Stimulated activated CD4-positive, alpha-beta T cell treated with anti-CD3 and anti-CD28 coated beads, Interleukin-2, amount 100 ng/mL, for 24 hours (primary cell): ENCODE data around the gene SLC4A8.
"Not testable (repeated sequence)": the region's sequence is repeated elsewhere in the genome, so short reads cannot be mapped to it uniquely, and the experiment has no call there.

Experiments
- DNase-seq, 2 donors: peaks; one replicate each; pipeline ENCODE4 v3.0.0-alpha.2; 2020

SLC4A8 gene

DNA sequence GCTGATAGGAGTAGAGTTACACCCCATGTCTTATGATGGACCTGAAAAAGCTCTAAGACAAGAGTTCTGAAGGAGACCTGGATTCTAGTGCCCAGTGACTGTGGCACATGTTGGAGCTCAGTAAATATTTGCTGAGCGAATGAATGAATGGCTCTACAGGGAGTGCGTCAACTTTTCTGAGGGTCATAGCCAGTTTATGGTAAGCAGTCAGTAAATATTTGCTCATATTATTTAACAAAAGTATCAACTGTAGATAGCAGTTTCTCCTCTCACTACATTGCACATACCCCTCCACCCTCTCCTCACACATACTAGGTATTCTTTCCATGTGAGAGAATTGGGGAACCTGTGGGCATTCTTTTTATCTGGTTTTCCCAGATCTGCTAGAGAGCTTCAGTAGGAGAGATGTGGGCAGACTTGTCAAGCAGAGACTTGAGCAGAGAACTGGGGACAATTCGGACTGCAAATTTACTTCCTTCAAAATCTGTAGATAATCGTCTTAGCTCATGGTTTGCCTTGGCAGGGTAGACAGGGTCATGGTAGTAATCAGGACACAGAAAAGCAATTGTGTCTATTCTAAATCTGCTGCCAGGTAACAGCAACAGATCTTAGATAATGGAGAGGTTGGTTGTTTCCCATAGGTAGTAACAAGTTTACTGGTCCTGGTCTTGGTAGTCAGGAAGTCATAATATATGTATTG lies 5.7 kb downstream of the SLC4A8 start:
- DNase-seq = no peak

DNA sequence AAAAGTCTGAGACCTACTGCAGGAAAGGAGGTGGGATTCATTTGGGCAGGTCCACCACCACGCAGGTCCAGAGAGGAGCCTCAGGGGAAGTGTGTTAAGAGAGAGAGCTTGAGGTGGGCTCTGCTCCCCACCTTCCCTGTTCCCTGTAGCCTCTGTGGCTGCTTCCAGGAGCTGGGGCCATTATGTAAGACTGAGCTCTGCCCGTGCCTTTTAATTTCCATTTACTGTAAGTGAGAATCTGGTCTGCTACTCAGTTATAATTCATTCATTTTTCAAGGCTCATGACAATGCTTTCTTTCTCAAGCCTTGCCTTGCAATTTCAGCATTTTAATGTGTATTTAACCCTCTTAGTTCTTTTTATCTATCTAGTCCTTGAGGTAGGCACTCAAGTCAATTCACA lies 8.3 kb downstream of the SLC4A8 start:
- no peak for DNase-seq

DNA sequence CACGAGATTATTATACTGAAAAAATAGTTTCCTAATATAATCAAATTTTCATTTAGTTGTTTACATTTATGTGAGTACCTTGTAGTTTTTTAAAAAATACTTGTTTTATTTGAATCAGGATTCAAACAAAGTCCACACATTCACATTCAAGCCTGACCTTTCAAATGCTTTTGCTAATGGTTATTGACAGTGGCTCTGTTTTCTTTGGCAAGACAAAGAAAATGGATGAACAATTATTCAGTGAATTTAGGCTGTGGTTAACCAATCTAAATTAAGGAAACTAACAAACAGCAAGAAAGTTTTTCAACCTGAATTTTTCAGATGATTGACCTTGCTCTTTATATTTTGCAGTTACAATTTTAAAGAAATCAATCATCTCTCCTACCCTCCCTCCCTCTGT lies 9.7 kb downstream of the SLC4A8 start:
- DNase-seq = no peak

DNA sequence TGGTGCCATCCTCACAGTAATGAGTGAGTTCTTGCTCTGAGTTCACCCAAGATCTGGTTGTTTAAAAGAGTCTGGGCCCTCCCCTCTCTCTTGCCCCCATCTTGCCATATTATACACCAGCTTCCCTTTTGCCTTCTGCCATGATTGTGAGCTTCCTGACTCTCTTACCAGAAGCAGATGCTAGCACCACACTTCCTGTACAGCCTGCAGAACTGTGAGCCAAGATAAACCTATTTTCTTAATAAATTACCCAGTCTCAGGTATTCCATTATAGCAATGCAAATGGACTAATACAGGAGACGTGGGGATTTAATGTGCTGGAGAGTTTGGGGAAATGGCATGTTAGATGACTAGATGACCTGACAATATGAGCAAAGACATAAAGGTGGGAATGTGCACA lies 12.8 kb downstream of the SLC4A8 start:
- no peak for DNase-seq

DNA sequence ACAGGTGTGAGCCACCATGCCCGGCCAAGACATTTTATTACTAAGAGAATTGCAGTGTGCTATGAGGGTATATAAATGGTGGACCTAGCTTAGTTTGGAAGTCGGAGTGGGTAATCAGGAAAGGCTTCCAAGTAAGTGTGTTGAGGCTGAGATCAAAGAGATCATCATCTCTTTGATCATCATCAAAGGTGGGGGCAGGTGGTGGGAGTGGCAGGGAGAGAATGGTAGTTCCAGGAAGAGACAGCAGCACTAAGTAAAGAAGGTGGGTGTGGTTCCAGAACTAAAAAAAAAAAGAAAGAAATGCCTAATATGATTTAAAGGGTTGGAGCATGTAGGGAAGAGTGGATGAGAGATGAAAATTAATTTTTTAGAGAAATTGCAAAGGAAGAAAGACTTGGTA lies 14.7 kb downstream of the SLC4A8 start:
- DNase-seq = no peak

DNA sequence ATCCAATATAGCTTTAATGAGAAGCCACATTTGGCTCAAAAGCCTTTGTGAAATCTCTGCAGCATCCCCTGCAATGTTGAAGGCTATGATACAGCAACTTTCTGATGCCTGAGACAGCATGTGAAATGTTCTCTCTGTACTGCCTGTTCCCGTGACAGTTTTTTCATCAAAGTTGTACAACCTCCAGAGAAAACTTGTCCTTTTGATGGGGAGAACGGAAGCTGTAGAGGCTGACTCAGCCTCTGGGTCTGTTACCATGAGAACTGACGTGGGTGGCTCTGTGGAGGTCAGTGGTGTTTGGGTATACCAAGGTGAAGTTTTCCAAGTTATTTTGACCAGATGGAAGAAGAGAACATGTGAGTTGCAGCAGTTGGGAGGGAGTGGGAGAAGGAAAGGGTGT lies 17.0 kb downstream of the SLC4A8 start:
- DNase-seq = no peak

DNA sequence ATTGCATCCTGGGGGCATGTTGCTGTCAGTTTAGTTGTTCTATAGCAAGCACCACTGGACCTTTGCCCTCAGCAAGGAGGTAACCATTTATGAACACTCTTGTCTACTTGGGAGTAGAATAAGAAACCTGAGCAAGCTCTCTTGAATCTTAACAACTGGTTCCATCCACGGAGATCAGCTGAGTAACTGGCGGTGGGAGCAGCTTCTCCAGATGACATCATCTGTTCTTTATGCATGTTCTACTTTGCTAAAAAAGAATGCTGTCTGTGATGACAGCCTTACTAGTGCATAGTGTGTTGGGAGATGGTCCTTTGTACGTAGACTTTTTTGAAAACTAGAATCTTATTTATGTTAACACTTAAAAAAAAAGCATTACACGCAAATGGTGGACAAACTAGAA lies 17.7 kb downstream of the SLC4A8 start:
- DNase-seq = no peak

DNA sequence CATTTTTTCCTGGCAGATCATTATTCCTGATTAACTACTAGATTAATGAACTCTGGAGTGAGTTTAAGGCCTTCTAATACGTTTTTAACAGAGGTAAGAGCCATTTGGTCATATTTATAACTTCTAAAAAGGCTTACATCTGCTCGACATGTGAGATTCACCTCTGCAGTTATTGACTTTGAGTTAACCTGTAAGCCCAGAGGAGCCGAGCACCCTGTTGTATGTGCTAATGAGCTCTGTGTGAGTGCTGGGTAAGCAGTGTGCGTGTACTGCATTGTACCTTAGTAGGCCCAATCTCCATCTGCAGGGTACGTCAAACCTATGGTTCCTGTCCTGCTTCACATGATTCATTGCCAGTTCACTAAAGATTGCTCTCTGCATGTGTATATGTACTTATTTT lies 18.9 kb downstream of the SLC4A8 start:
- DNase-seq = no peak

DNA sequence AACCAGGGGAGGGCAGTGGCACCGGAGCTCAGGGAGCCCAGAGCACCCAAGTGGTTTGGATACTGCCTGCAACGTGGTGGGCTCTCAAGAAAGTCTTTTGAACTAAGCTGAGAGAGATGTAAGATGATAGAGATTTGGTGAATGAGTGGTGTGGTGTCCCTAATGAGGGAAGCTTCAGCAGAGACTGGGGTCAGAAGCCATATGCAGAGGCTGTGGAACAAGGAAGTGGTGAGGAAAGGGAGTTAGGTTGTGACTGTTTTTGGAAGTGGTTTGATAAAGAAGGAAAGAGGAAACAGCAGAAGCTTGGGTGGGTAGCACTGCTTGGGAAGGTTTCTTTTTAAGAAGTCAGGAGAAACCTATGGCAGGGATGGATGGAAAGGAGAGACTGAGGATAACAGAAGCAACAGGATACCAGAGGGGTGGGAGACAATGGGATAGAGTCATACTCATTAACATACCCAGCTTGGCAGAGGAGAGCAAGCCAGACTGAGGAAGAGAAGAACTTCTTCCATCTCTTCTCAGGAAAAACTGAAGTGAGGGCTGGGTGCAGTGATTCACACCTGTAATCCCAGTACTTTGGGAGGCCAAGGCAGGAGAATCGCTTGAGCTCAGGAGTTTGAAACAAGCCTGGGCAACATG lies 24.1 kb downstream of the SLC4A8 start:
- no peak for DNase-seq

DNA sequence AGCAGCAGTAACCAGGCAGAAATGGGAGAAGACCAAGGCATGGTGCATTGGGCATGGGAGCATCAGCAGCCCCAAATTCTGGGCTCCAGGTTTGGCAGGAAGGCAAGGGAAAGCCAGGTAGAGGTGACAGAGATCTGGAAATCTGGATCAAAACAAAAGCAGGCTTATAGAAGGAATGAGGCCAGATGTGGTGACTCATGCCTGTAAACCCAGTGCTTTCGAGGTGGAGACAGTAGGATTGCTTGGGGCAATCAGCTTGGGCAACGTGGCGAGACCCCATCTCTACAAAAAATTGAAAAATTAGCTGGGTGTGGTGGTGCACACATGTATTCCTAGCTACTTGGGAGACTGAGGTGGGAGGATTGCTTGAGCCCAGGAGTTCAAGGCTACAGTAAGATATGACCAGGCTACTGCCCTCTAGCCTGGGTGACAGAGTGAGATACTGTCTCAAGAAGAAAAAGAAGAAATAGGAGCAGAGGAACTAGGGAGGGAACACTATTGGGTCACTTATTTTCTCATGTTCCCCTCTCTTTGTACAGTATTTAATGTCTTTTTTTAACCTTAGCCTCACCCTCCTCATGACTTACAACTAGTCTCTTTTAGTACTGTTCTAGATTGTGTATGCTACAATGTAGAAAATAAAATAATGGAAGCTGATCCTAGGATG lies 25.1 kb downstream of the SLC4A8 start:
- DNase-seq = no peak

DNA sequence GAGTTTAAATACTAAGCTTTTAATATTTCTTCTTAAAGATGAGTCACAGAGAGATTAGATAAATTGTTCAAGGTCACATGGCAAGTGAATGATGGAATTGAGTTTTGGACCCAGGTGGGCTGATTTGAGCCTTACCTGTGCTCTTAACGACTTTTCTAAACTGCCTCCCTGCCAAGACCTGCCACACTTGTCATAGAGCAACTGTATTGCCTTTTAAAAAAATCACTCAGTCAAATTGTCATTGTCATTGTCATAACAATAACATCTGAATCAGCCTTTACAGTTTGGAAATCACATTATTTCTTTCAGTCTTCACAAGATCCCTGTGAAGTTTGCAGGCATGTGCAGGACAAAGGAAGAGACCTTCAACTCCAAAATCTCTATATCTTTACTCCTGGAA lies 25.7 kb downstream of the SLC4A8 start:
- DNase-seq = no peak

DNA sequence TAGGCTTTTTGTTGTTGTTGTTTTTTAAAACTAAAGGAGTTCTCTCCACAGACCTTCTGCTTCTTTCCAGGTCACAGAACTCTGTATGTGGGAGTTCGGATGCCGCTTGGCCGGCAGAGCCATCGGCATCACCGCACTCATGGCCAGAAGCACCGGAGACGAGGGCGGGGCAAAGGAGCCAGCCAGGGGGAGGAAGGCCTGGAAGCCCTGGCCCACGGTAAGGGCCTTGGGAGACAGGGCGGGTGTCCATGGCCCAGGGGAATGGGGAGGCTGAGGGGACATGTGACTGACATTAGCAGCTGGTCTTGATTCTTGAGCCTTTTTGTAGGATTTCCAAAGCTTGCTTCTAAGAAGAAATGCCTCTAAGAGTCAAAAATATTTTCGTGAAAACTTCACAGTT lies 26.2 kb downstream of the SLC4A8 start:
- DNase-seq = no peak

DNA sequence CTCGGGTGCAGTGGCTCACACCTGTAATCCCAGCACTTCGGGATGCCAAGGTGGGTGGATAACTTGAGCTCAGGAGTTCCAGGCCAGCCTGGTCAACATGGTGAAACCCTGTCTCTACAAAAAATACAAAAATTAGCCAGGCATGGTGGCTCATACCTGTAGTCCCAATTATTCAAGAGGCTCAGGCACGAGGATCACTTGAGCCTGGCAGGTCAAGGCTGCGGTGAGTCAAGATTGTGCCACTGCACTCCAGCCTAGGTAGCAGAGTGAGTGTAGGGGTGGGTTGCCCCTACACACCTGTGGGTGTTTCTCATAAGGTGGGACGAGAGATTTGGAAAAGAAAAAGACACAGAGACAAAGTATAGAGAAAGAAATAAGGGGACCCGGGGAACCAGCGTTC lies 29.4 kb downstream of the SLC4A8 start:
- DNase-seq = not testable (repeated sequence)

DNA sequence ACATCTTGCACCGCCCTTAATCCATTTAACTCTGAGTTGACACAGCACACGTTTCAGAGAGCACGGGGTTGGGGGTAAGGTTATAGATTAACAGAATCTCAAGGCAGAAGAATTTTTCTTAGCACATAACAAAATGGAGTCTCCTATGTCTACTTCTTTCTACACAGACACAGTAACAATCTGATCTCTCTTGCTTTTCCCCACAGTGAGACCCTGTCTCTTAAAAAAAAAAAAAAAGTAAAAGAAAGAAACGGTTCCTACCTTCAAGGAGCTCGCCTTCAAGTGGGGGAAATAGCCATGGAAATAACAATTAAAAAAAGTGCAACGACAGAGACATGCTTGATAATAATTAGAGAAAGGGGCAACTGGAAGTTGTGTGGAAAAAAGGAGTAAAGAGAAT lies 30.4 kb downstream of the SLC4A8 start:
- not testable (repeated sequence) for DNase-seq

DNA sequence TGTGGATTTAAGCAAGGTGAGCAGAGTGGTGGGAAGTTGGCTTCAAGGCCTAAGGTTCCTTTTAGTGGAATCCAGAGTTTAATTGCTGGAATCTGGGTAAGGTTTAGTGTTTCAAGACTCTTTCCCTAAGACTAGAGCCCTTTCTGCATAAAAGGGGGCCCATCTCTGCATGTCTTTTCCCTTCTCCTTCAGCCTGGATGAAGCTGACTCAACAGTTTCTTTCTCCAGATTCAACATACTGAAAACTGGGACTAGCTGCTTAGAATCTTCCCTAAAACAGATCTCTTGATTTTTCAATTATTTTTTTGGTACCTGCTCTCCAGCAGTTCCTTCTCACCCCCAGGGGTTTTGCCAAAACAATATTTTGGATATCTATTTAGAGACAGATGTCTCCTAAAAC lies 34.0 kb downstream of the SLC4A8 start:
- DNase-seq = no peak

DNA sequence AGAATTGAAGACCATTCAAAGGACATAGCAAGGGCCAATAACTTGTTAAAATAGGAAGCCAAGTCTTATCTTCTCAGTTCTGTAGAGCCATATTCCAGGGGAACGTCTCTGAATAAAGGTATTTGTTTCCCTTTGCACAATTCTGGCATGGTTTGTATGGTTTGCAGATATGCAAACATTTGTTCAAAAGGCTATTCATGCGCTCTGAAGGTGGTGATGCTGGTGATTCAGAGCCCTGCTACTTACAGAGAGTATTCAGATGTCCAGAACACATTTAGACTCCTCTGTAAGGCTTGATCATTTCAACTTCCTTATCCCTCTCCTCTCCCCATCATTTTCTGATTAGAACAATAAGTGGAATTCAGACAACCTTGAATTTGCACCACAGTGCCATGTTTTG lies 35.9 kb downstream of the SLC4A8 start:
- DNase-seq = no peak

DNA sequence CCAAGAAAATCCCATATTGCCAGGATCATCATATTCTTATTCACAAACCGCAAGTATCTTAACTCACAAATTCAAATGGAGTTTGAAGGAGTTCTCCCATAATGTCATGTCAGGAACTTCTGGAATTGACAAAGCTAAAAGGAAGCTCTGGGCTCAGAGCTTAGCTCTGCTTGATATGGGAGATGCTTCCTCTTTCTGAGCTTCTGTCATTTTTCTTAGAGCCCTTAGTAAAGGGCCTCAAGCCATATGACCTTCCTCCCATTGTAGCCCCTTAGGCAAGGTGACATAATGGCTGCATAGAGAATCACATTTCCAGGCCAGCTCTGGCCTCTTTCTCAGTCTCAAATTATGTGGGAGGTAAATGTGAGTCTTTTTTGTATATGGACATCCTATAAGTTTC lies 40.9 kb downstream of the SLC4A8 start:
- no peak for DNase-seq

DNA sequence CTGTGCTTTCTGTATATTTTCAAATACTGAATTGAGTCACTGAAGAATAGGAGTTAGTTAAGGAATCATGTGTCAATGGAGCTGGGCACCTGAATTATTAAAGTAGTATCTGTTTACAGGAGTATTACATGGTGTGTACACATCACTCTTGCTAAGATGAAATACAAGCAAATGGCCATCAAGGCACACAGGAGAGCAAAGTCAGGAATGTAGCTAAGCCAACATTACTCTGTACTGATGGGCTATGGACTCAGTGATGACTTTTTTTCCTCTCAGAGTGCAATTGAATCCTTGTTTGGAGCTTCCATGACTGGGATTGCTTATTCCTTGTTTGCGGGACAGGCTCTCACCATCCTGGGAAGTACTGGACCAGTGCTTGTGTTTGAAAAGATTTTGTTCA lies 45.5 kb downstream of the SLC4A8 start:
- DNase-seq = no peak

DNA sequence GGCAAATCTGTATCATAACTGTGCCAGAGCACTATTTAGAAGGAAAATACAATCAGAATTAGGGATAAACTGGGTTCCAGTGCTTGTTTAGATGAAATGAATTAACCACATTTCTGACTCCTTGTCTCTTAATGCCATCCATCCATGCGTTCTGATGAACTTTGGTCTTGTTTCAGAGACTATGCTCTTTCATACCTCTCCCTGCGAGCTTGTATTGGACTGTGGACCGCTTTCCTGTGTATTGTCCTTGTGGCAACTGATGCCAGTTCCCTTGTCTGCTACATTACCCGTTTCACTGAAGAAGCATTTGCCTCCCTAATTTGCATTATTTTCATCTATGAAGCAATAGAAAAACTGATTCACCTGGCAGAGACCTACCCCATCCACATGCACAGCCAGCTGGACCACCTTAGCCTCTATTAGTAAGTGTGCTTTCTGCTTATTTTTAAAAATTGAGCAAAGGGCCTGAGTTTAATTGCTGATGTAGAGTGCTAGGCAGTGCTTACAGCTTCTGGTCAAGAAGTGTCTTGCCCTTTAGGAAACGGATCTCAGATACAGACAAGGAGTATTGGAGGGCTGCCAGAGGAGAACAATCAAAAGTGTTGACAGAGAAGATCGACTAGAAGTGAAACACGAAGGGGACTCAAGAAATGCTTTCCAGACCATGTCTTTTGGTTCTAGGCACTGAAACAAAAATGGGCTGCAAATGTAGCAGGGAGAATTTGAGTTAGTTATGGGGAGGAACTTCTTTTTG lies 46.7 kb downstream of the SLC4A8 start:
- DNase-seq = no peak

DNA sequence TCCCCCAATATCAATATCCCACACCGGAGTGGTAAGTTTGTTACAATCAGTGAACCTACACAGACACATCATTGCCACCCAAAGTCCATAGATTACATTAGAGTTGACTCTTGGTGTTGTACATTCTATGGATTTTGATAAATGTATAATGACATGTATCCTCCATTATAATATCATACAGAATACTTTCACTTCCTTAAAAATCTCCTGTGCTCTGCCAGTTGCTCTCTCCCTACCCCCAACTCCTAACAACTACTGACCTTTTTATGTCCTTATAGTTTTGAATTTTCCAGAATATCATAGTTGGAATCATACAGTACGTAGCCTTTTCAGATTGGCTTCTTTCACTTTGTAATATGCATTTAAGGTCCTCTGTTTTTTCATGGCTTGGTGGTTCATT lies 48.4 kb downstream of the SLC4A8 start:
- DNase-seq = no peak

DNA sequence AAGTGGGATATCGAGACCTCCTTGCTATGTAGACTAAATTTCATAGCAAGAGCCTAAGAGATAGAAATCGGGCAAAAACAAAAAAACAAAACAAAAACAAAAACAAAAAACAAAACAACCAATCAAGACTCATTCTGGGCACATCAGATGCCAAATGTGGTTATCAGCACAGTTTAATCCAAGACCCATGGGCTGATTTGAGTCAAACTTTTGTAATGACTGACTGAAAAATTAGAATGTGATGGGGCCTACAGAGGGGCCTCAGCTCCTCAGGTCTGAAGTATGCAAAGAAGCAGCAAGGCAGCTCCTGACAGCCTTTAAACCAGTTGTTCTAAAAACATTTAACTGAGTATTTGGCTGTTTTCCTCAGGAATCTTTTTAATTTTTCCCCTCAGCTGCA lies 49.3 kb downstream of the SLC4A8 start:
- DNase-seq = no peak

DNA sequence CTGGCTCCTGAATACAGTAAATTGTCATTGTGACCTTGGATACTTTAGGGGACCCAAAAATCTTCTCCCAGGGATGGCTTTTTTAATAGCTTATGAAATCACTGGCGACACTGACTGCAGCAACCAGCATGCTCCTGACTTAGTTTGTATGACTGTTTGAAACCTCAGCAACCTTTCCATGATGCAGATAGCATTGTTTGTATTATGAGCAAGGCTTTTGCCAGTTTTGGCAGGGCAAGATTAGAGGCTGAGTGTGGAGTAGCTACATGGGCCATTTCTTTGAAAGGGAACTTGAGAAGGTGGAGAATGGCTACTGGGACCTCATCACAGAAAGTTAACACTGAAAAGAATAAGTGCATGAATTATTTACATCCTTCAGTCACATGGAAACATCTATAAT lies 50.9 kb downstream of the SLC4A8 start:
- DNase-seq = no peak

DNA sequence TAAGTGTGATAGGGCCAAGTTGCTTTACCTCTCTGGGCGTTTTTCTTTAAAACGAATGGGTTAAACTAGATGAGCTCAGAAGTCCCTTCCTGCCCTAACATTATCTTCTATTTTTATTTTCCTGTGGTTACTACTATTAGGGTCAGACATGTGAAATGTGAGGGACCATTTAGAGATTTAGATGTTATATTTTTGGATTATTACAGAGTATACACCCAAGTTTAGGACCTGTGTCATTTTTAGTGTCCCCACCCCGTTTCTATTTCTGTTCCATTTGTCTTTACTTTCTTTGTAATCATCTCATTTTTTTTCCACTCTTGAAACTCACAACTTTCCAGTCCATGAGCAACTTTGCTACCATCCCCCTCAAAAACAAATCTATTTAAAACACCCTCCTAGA lies 56.3 kb downstream of the SLC4A8 start:
- no peak for DNase-seq
